GM08714 (cell line): Measurements from ENCODE around the gene SLC22A14.

Source experiments
- H3K4me3 ChIP-seq: fragments of 200-500 bp; sonication (Bioruptor generic); 2 replicates; pipeline ENCODE4 v1.5.1; 2014; ENCODE audit warnings: mild to moderate bottlenecking, low read length, inconsistent platforms
- ZNF274 ChIP-seq: IDR thresholded peaks from 2 replicates; pipeline ENCODE4 v1.6.1; 2012; ENCODE audit warnings: mild to moderate bottlenecking, low read depth, low read length

Gene SLC22A14

GRCh38 chr3:38264779-38265178 lies 17.3 kb upstream of the SLC22A14 start:
- no peak for TF ChIP-seq ZNF274
- no peak overlapping the region for H3K4me3 ChIP-seq

GRCh38 chr3:38265604-38266307 lies 16.3 kb upstream of the SLC22A14 start, which contains the start of gene SLC22A13:
SLC22A13 (plus strand) TSS chr3:38265812; CDS start chr3:38265861, 49 bp downstream.
- TF ChIP-seq ZNF274 = no peak
- no peak within 1 kb of the TSS for H3K4me3 ChIP-seq

GRCh38 chr3:38266810-38267209 lies 15.3 kb upstream of the SLC22A14 start:
- no peak for TF ChIP-seq ZNF274

GRCh38 chr3:38267662-38268061 lies 14.4 kb upstream of the SLC22A14 start:
- H3K4me3 ChIP-seq = no peak overlapping the region
- TF ChIP-seq ZNF274 = no peak

More at GRCh38 chr3:38266810-38267209, 15.3 kb upstream of the SLC22A14 start:
- no peak overlapping the region for H3K4me3 ChIP-seq

- H3K4me3 ChIP-seq = no peak overlapping the region
- no peak for TF ChIP-seq ZNF274
These were observed 14.0 kb upstream of the SLC22A14 start for GRCh38 chr3:38268087-38268486.

- no peak overlapping the region for H3K4me3 ChIP-seq
- no peak for TF ChIP-seq ZNF274
These were observed 13.6 kb upstream of the SLC22A14 start for GRCh38 chr3:38268522-38268921.

- no peak for TF ChIP-seq ZNF274
These were observed 11.5 kb upstream of the SLC22A14 start for GRCh38 chr3:38270606-38271005.

GRCh38 chr3:38271553-38271952 lies 10.5 kb upstream of the SLC22A14 start:
- no peak overlapping the region for H3K4me3 ChIP-seq
- no peak for TF ChIP-seq ZNF274

More at GRCh38 chr3:38270606-38271005, 11.5 kb upstream of the SLC22A14 start:
- no peak overlapping the region for H3K4me3 ChIP-seq

- TF ChIP-seq ZNF274 = no peak
- no peak overlapping the region for H3K4me3 ChIP-seq
These were observed 7.0 kb upstream of the SLC22A14 start for GRCh38 chr3:38274864-38275649.

GRCh38 chr3:38275658-38276057 lies 6.4 kb upstream of the SLC22A14 start:
- no peak overlapping the region for H3K4me3 ChIP-seq
- TF ChIP-seq ZNF274 = no peak

GRCh38 chr3:38276081-38276916 lies 5.8 kb upstream of the SLC22A14 start:
- no peak overlapping the region for H3K4me3 ChIP-seq
- TF ChIP-seq ZNF274 = no peak

- no peak for TF ChIP-seq ZNF274
- no peak overlapping the region for H3K4me3 ChIP-seq
These were observed 5.0 kb upstream of the SLC22A14 start for GRCh38 chr3:38276917-38277630.

- no peak for TF ChIP-seq ZNF274
These were observed 3.3 kb upstream of the SLC22A14 start for GRCh38 chr3:38278841-38279240.

More at GRCh38 chr3:38278841-38279240, 3.3 kb upstream of the SLC22A14 start:
- H3K4me3 ChIP-seq = no peak overlapping the region
